Measurements from ENCODE around the gene ESYT1. TPM values are rescaled to one million over a fixed set of nuclear protein-coding genes. Genes with fewer than 3 reads are reported as not detected.
A peak's percentile ranks its signal among the peaks of the same experiment; 100 is the strongest.

ESYT1 gene
- total RNA-seq, 1 experiment from 2014 or later: 91.1 TPM

GRCh38 chr12:56152756-56153677 lies 24.9 kb downstream of the ESYT1 start:
- CTCF ChIA-PET: no interaction called here

DNA sequence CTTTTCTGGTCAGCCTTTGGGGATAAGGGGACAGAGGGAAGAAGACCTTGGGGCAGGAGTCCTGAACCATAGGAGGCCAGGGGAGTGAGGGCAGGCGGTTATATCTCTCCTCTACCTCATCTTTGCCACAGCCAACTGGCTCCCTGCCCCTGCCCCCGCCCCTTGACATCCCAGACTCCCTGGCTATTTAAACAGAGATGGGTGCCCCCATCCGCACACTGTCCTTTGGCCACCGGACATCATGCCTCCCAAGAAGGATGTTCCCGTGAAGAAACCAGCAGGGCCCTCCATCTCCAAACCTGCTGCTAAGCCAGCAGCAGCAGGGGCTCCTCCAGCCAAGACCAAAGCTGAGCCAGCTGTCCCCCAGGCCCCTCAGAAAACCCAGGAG lies 25.6 kb downstream of the ESYT1 start:
- TF ChIP-seq CTCF (IDR thresholded peaks at IDR 0.05; ENCODE audit: unreplicated experiment): no peak
- peaks cover 17% of the 10 kb centered on the region for H3K4me1 Mint-ChIP-seq (ENCODE audit: low read depth, unreplicated experiment)
- BruUV-seq (replicated peaks): no TSS peak
- peaks cover 59% of the 10 kb centered on the region for H3K36me3 Mint-ChIP-seq (ENCODE audit: insufficient read depth, unreplicated experiment)
- intact Hi-C loops (cut with micrococcal nuclease; ENCODE audit: unreplicated experiment): no loop called here
- no peak overlapping the region for H3K27ac Mint-ChIP-seq (ENCODE audit: unreplicated experiment)
- H3K4me3 Mint-ChIP-seq (ENCODE audit: low read depth, unreplicated experiment): peak overlapping the region; percentile 73
- CTCF ChIA-PET: no interaction called here
- no peaks in the 10 kb centered on the region for H3K27me3 Mint-ChIP-seq (ENCODE audit: unreplicated experiment)
- H3K9me3 Mint-ChIP-seq (ENCODE audit: low read depth, unreplicated experiment): no peaks in the 10 kb centered on the region
- no peak for DNase-seq

More at GRCh38 chr12:56152756-56153677, 24.9 kb downstream of the ESYT1 start:
- Mint-ChIP-seq H3K27me3 (ENCODE audit: unreplicated experiment) (no peaks in the 10 kb centered on the region), H3K27ac (ENCODE audit: unreplicated experiment) (no peak overlapping the region), H3K4me3 (ENCODE audit: low read depth, unreplicated experiment) (peak overlapping the region; percentile 73), H3K9me3 (ENCODE audit: low read depth, unreplicated experiment) (no peaks in the 10 kb centered on the region), H3K36me3 (ENCODE audit: insufficient read depth, unreplicated experiment) (peaks cover 53% of the 10 kb centered on the region), H3K4me1 (ENCODE audit: low read depth, unreplicated experiment) (peaks cover 14% of the 10 kb centered on the region)
- no peak for TF ChIP-seq CTCF (IDR thresholded peaks at IDR 0.05; ENCODE audit: unreplicated experiment)
- BruUV-seq (replicated peaks): no TSS peak
- intact Hi-C loops (cut with micrococcal nuclease; ENCODE audit: unreplicated experiment): no loop called here
- DNase-seq: no peak

DNA sequence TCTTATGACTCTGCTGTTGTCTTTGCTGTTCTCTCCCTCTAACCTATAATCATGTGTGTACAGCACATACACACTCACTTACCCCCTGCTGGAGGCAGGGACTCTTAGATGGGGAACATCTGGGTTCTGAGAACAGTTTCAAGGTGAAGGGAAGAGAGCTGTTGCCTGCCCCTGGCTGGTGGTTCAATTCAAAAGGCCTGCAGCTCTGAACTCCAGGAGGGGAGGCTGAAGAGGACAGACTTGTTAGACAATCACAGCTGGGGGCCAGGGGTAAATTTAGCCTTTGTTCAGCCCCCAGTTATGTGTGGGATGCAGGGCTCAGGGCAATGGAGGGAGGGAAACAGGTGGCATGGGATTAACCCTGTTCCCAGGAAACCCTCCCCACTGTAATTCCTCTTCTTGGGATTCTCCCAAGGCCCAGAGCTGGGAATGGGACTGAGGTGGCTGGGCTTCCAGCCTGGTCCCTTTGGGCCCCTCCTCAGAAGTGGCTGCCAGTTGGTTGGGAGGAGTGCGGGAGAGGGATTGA lies 26.2 kb downstream of the ESYT1 start:
- peaks cover 65% of the 10 kb centered on the region for H3K36me3 Mint-ChIP-seq (ENCODE audit: insufficient read depth, unreplicated experiment)

GRCh38 chr12:56154818-56155217 lies 26.8 kb downstream of the ESYT1 start:
- no peak overlapping the region for H3K27ac Mint-ChIP-seq (ENCODE audit: unreplicated experiment)
- H3K27me3 Mint-ChIP-seq (ENCODE audit: unreplicated experiment): no peaks in the 10 kb centered on the region
- no TSS peak for BruUV-seq (replicated peaks)
- no peak overlapping the region for H3K4me3 Mint-ChIP-seq (ENCODE audit: low read depth, unreplicated experiment)
- peaks cover 71% of the 10 kb centered on the region for H3K36me3 Mint-ChIP-seq (ENCODE audit: insufficient read depth, unreplicated experiment)
- DNase-seq: no peak
- no peak for TF ChIP-seq CTCF (IDR thresholded peaks at IDR 0.05; ENCODE audit: unreplicated experiment)
- H3K9me3 Mint-ChIP-seq (ENCODE audit: low read depth, unreplicated experiment): no peaks in the 10 kb centered on the region
- intact Hi-C loops (cut with micrococcal nuclease; ENCODE audit: unreplicated experiment): loop anchor here (5.0 kb wide), 1 partner anchor 38 kb away; the partner anchor contains the start of genes RPL41 and ZC3H10
- CTCF ChIA-PET: no interaction called here
- peaks cover 28% of the 10 kb centered on the region for H3K4me1 Mint-ChIP-seq (ENCODE audit: low read depth, unreplicated experiment)

More for the DNA sequence above, 26.2 kb downstream of the ESYT1 start:
- DNase-seq: no peak
- TF ChIP-seq CTCF (IDR thresholded peaks at IDR 0.05; ENCODE audit: unreplicated experiment): no peak
- H3K27me3 Mint-ChIP-seq (ENCODE audit: unreplicated experiment): no peaks in the 10 kb centered on the region
- H3K4me3 Mint-ChIP-seq (ENCODE audit: low read depth, unreplicated experiment): no peak overlapping the region
- intact Hi-C loops (cut with micrococcal nuclease; ENCODE audit: unreplicated experiment): no loop called here
- CTCF ChIA-PET: no interaction called here
- peaks cover 23% of the 10 kb centered on the region for H3K4me1 Mint-ChIP-seq (ENCODE audit: low read depth, unreplicated experiment)
- H3K9me3 Mint-ChIP-seq (ENCODE audit: low read depth, unreplicated experiment): no peaks in the 10 kb centered on the region
- H3K27ac Mint-ChIP-seq (ENCODE audit: unreplicated experiment): no peak overlapping the region
- no TSS peak for BruUV-seq (replicated peaks)

Data from Calu3 (cell line).